Neuronal stem cell (in vitro differentiated cells): ENCODE data around the gene MEGF6.

Source experiments
- DNase-seq: peaks from one replicate; pipeline ENCODE4 v3.0.0-alpha.2; 2013; ENCODE audit warnings: low spot score
- H2AFZ ChIP-seq: one replicate; pipeline ENCODE4 v1.6.1; 2013; ENCODE audit warnings: mild to moderate bottlenecking, low read length, inconsistent platforms
- H2AK5ac ChIP-seq: 2 replicates; pipeline ENCODE4 v1.6.1; 2013; ENCODE audit warnings: low read depth, mild to moderate bottlenecking, inconsistent platforms, low read length, moderate library complexity, mixed read lengths
- H2BK120ac ChIP-seq: 2 replicates; pipeline ENCODE4 v1.6.1; 2013; ENCODE audit warnings: low read depth, mild to moderate bottlenecking, inconsistent platforms, low read length, moderate library complexity, mixed read lengths
- H2BK12ac ChIP-seq: one replicate; pipeline ENCODE4 v1.6.1; 2013; ENCODE audit warnings: low read length, inconsistent platforms
- H2BK15ac ChIP-seq: 2 replicates; pipeline ENCODE4 v1.6.1; 2013; ENCODE audit warnings: mild to moderate bottlenecking, low read length, inconsistent platforms, mixed read lengths
- H2BK5ac ChIP-seq: one replicate; pipeline ENCODE4 v1.6.1; 2013; ENCODE audit warnings: inconsistent platforms, mild to moderate bottlenecking, low read length, moderate library complexity
- H3K14ac ChIP-seq: one replicate; pipeline ENCODE4 v1.6.1; 2013; ENCODE audit warnings: low read length, inconsistent platforms
- H3K18ac ChIP-seq: 2 replicates; pipeline ENCODE4 v1.6.1; 2013; ENCODE audit warnings: low read length, inconsistent platforms
- H3K23ac ChIP-seq: 2 replicates; pipeline ENCODE4 v1.6.1; 2013; ENCODE audit warnings: low read depth, mild to moderate bottlenecking, mixed read lengths, low read length, inconsistent platforms; ENCODE audit not compliant: poor library complexity
- H3K27ac ChIP-seq: replicated peaks from 3 replicates; pipeline ENCODE4 v1.5.1; 2013; ENCODE audit warnings: low read length, inconsistent platforms
- H3K27me3 ChIP-seq, 3 experiments: 2 replicates each; pipeline ENCODE4 v1.6.1; 2013; ENCODE audit warnings: low read length in 3 of 3, mild to moderate bottlenecking in 2 of 3, inconsistent platforms in 1 of 3, low read depth in 1 of 3, mixed read lengths in 1 of 3, moderate library complexity in 1 of 3; ENCODE audit not compliant: control insufficient read depth in 3 of 3, insufficient read depth in 3 of 3
- H3K36me3 ChIP-seq, 2 donors: replicated peaks in 1 of 2; 2 replicates each; pipeline ENCODE4 v1.6.1; 2013; ENCODE audit warnings: low read length in 2 of 2; ENCODE audit not compliant: control insufficient read depth in 2 of 2, insufficient read depth in 2 of 2
- H3K4ac ChIP-seq: 2 replicates; pipeline ENCODE4 v1.6.1; 2013; ENCODE audit warnings: inconsistent platforms, mild to moderate bottlenecking, low read length, moderate library complexity
- H3K4me1 ChIP-seq, 2 donors: 1 replicate in 1 of 2; 2 replicates in 1 of 2; pipeline ENCODE4 v1.6.1; 2013; ENCODE audit warnings: low read length in 2 of 2, low read depth in 1 of 2; ENCODE audit not compliant: control insufficient read depth in 2 of 2, insufficient read depth in 1 of 2
- H3K4me2 ChIP-seq: one replicate; pipeline ENCODE4 v1.6.1; 2013; ENCODE audit warnings: mild to moderate bottlenecking, low read length, inconsistent platforms; ENCODE audit not compliant: insufficient read depth, poor library complexity, severe bottlenecking
- H3K4me3 ChIP-seq, 2 donors: 2 replicates each; pipeline ENCODE4 v1.5.1; 2013; ENCODE audit warnings: low read length in 2 of 2, mild to moderate bottlenecking in 2 of 2, inconsistent platforms in 1 of 2, moderate library complexity in 1 of 2
- H3K79me1 ChIP-seq: one replicate; pipeline ENCODE4 v1.6.1; 2013; ENCODE audit warnings: low read depth, mild to moderate bottlenecking, inconsistent platforms, low read length, moderate library complexity
- H3K9ac ChIP-seq: one replicate; pipeline ENCODE4 v1.6.1; 2013; ENCODE audit warnings: mild to moderate bottlenecking, low read depth, low read length, inconsistent platforms; ENCODE audit not compliant: poor library complexity
- H3K9me3 ChIP-seq, 2 donors: replicated peaks in 1 of 2; 2 replicates each; pipeline versions ENCODE3 to v1.6.1; 2013; ENCODE audit warnings: low read length in 2 of 2, mild to moderate bottlenecking in 2 of 2, inconsistent platforms in 1 of 2, low read depth in 1 of 2, mixed read lengths in 1 of 2, moderate library complexity in 1 of 2; ENCODE audit not compliant: control insufficient read depth in 2 of 2, insufficient read depth in 1 of 2
- H4K8ac ChIP-seq: one replicate; pipeline ENCODE4 v1.6.1; 2013; ENCODE audit warnings: low read depth, mild to moderate bottlenecking, inconsistent platforms, low read length, moderate library complexity
- H4K91ac ChIP-seq: one replicate; pipeline ENCODE4 v1.6.1; 2013; ENCODE audit warnings: low read length, low read depth, mild to moderate bottlenecking, inconsistent platforms; ENCODE audit not compliant: poor library complexity
- WGBS, 2 donors: extraction: QIAGEN DNeasy Blood & Tissue Kit; methylation state at CpG; one replicate each; pipeline ENCODE4 v1.1.7; 2013; ENCODE audit warnings: missing lambda C conversion rate in 2 of 2, mixed read lengths in 1 of 2; ENCODE audit not compliant: insufficient read length in 2 of 2, insufficient replicate concordance in 1 of 2; ENCODE audit errors: extremely low coverage in 2 of 2; 5-methylcytosine and 5-hydroxymethylcytosine counted together

MEGF6 gene

DNA sequence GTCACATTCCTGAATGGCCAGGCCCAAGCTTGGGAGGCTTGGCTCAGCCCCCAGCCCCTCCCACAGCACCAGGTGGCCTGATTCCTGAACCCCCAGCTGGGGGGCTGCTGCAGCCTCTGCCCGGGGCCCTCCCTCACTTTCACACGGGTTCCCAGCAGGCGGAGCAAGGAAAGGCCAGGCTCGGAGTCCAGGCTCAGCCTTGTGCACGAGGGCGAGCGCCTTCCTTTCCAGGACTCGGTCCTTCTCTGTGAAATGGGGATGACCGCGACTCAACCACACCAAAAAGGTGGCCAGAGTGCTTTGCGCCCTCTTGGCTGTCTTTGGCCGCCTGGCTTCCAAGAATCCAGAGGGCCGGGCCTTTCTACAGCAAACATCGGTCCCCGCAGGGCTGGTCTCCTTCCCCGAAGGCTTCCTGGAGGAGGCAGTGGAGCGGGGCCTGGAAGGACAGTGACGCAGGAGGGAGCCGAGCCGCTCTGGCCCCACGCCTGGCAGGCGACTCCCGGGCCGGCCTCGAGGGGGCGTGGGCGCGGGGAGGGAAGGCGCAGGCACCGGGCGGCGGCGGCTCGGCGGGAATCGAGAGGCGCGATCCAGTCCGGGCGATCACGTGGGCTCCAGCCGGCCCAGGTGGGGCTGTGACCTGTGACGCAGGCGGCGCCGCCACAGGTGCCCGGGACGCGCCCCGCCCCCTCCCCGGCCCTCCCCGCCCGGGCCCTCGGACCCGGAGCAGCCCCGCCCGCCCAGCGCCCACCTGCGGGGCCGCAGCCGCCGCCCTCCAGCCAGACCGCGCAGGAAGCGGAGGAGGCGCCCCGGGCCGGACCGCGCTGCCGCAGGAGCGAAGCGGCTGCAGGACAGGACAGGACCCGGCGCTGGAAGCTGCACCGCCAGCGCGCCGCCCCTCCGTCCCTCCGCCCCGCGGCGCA is 157.2 kb downstream of the MEGF6 start, which contains the start of gene ARHGEF16:
Gene ARHGEF16, plus strand, starts transcription at position 775 of the 920 bp plus-strand sequence. CDS start 8,420 bp downstream, outside the sequence.
- H3K18ac ChIP-seq: peak within 1 kb of the TSS; percentile 95
- peak within 1 kb of the TSS; percentile 85 for H4K91ac ChIP-seq
- no peaks in the 10 kb centered on the region for H3K9me3 ChIP-seq
- peak within 1 kb of the TSS; percentile 99 for H2AK5ac ChIP-seq
- H2BK120ac ChIP-seq: no peak within 1 kb of the TSS
- peak within 1 kb of the TSS; percentile 97 for H2BK12ac ChIP-seq
- peak within 1 kb of the TSS; percentile 100 for H3K4me2 ChIP-seq
- no peak within 1 kb of the TSS for H3K4ac ChIP-seq
- H3K9ac ChIP-seq: peak within 1 kb of the TSS; percentile 86
- peaks cover 0 to 11% (median 5%) of the 10 kb centered on the region in 3 experiments for H3K27me3 ChIP-seq
- WGBS, 2 donors: no CpG with 5 or more reads among the region's 84 CpGs
- H2AFZ ChIP-seq: peak within 1 kb of the TSS; percentile 94
- peak within 1 kb of the TSS; percentile 82 for H3K14ac ChIP-seq
- no peaks in the 10 kb centered on the region for H3K36me3 ChIP-seq
- DNase-seq: peak; percentile 65
- H3K79me1 ChIP-seq: peaks cover 3% of the 10 kb centered on the region
- peak within 1 kb of the TSS; percentile 53 to 82 for H3K4me3 ChIP-seq
- peak within 1 kb of the TSS; percentile 95 for H3K23ac ChIP-seq
- H2BK5ac ChIP-seq: peak within 1 kb of the TSS; percentile 75
- peaks cover 20% of the 10 kb centered on the region in 2 donors for H3K4me1 ChIP-seq
- peak within 1 kb of the TSS; percentile 94 for H2BK15ac ChIP-seq
- H4K8ac ChIP-seq: peak within 1 kb of the TSS; percentile 65
- H3K27ac ChIP-seq: peak within 1 kb of the TSS; percentile 38

GRCh38 chr1:3453203-3453761 is 158.0 kb downstream of the MEGF6 start:
- Histone ChIP-seq H2BK120ac (no peak overlapping the region), H2BK12ac (peak overlapping the region; percentile 63), H3K79me1 (peaks cover 3% of the 10 kb centered on the region), H3K27ac (peak overlapping the region; percentile 38), H4K91ac (peak overlapping the region; percentile 85), H3K9me3 (no peaks in the 10 kb centered on the region), H4K8ac (peak overlapping the region; percentile 65), H2BK15ac (peak overlapping the region; percentile 94), H2AFZ (peak overlapping the region; percentile 15), H2AK5ac (peak overlapping the region; percentile 99), H3K36me3 (no peaks in the 10 kb centered on the region), H2BK5ac (peak overlapping the region; percentile 39), H3K4ac (no peak overlapping the region), H3K4me3 (no peak overlapping the region), H3K9ac (peak overlapping the region; percentile 60), H3K4me1 (peaks cover 15 to 18% of the 10 kb centered on the region in 2 donors), H3K27me3 (peaks cover 0 to 14% (median 5%) of the 10 kb centered on the region in 3 experiments), H3K18ac (peak overlapping the region; percentile 76), H3K4me2 (no peak overlapping the region), H3K23ac (peak overlapping the region; percentile 85), H3K14ac (peak overlapping the region; percentile 82)
- peak; percentile 75 for DNase-seq
- WGBS, 2 donors: no CpG with 5 or more reads among the region's 18 CpGs

- peaks cover 10 to 13% of the 10 kb centered on the region in 2 donors for H3K4me1 ChIP-seq
- no peak overlapping the region for H3K27ac ChIP-seq
- no peak overlapping the region for H4K8ac ChIP-seq
- peak overlapping the region; percentile 8 for H2BK5ac ChIP-seq
- peaks cover 3% of the 10 kb centered on the region for H3K79me1 ChIP-seq
- H3K23ac ChIP-seq: peak overlapping the region; percentile 85
- H2AFZ ChIP-seq: peak overlapping the region; percentile 15
- H3K9ac ChIP-seq: peak overlapping the region; percentile 71
- peak overlapping the region; percentile 13 for H2BK15ac ChIP-seq
- H3K18ac ChIP-seq: peak overlapping the region; percentile 85
- no peak overlapping the region for H3K4me3 ChIP-seq
- no peaks in the 10 kb centered on the region for H3K36me3 ChIP-seq
- H3K4ac ChIP-seq: no peak overlapping the region
- no peak overlapping the region for H2BK12ac ChIP-seq
- no peaks in the 10 kb centered on the region for H3K9me3 ChIP-seq
- no peak for DNase-seq
- no peak overlapping the region for H4K91ac ChIP-seq
- no CpG with 5 or more reads among the region's 5 CpGs for WGBS, 2 donors
- H3K4me2 ChIP-seq: no peak overlapping the region
- H2AK5ac ChIP-seq: peak overlapping the region; percentile 20
- peaks cover 0 to 14% (median 5%) of the 10 kb centered on the region in 3 experiments for H3K27me3 ChIP-seq
- no peak overlapping the region for H2BK120ac ChIP-seq
- no peak overlapping the region for H3K14ac ChIP-seq
These were observed 158.5 kb downstream of the MEGF6 start for GRCh38 chr1:3452866-3453175.
